ENCODE measurements around the gene MAD2L2. TPM values are rescaled to one million over a fixed set of nuclear protein-coding genes. Genes with fewer than 3 reads are reported as not detected.
A peak's percentile ranks its signal among the peaks of the same experiment; 100 is the strongest.

Gene MAD2L2
- total and polyA plus RNA-seq, 2 donors (not counting 1 experiment from before 2014, with no cell fraction given): 35.0 to 48.9 TPM

DNA sequence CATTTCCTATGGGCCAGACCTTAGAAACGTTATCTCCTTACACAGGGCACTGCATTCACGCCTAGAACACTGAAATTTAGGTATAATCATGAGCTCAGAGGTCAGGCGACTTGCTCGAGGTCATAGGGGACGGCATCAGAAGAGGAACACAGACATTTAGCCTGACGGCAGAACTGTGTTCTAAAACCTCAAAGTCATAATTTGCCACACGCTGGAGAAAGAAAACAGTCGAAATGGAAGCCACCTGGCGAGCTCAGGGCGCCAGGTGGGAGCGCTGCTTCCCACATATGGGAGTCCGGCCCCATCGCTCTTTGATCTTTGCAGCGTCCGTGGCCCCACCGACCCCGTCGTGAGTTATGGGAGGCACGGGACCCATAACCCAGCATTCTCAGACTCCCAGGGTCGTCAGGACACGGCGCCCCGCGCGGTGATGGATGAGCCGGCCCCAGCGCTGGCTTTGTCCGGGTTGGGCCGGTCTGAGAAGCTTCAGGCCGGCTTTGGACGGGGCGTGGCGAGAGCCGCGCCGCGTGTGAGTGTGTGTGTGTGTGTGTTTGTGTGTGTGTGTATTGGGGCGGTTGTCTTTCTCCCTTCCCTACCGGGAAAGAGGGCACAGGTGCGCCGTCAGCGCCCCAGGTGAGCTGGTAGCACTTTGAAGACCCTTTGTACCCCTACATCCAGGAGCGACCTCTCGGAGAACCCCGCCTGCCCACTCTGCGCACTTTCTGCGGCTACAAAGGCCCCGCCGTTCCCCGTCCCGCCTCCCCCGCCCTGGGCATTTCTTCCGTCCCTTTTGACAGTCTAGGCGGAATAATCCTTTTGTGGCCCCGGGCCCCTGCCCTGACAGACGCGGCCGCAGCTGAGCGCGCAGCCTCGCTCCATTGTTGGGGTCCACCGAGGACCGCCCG, 9.7 kb upstream of the MAD2L2 start:
- Histone ChIP-seq H3K4me3 (replicated peaks in 1 of 4; ENCODE audit: control extremely low read depth in 1 of 4, insufficient read depth in 1 of 4, low read depth in 3 of 4, low read length in 4 of 4) (peak overlapping the region in 1 of 4 experiments; percentile 44), H4K20me1 (ENCODE audit: control insufficient read depth, extremely low read depth, insufficient read depth, low read length) (no peaks in the 10 kb centered on the region), H3K9me3 (ENCODE audit: control insufficient read depth, insufficient read depth, low read depth, low read length) (no peaks in the 10 kb centered on the region), H3K9ac (ENCODE audit: insufficient read depth, low read length) (no peak overlapping the region), H3K27me3 (ENCODE audit: control insufficient read depth, insufficient read depth, low read length) (peaks cover 43% of the 10 kb centered on the region), H2AFZ (ENCODE audit: low read length) (no peak overlapping the region), H3K79me2 (ENCODE audit: control insufficient read depth, insufficient read depth, low read length) (no peaks in the 10 kb centered on the region), H3K4me2 (ENCODE audit: extremely low read depth, insufficient read depth, low read length) (peak overlapping the region; percentile 25), H3K4me1 (ENCODE audit: control insufficient read depth, extremely low read depth, insufficient read depth, low read length) (peaks cover 8% of the 10 kb centered on the region), H3K27ac (ENCODE audit: insufficient read depth, low read length) (no peak overlapping the region), H3K36me3 (ENCODE audit: control insufficient read depth, insufficient read depth, low read length) (no peaks in the 10 kb centered on the region)
- no peak for DNase-seq (ENCODE audit: low read depth in 2 of 2)
- peak; percentile 94 for TF ChIP-seq EZH2 (IDR thresholded peaks at IDR 0.05; ENCODE audit: low read length, missing control alignments)
- TF ChIP-seq, protein P1, sequence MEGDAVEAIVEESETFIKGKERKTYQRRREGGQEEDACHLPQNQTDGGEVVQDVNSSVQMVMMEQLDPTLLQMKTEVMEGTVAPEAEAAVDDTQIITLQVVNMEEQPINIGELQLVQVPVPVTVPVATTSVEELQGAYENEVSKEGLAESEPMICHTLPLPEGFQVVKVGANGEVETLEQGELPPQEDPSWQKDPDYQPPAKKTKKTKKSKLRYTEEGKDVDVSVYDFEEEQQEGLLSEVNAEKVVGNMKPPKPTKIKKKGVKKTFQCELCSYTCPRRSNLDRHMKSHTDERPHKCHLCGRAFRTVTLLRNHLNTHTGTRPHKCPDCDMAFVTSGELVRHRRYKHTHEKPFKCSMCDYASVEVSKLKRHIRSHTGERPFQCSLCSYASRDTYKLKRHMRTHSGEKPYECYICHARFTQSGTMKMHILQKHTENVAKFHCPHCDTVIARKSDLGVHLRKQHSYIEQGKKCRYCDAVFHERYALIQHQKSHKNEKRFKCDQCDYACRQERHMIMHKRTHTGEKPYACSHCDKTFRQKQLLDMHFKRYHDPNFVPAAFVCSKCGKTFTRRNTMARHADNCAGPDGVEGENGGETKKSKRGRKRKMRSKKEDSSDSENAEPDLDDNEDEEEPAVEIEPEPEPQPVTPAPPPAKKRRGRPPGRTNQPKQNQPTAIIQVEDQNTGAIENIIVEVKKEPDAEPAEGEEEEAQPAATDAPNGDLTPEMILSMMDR (conservative IDR thresholded peaks at IDR 0.05 in 1 of 2, IDR thresholded peaks at IDR 0.05 in 1 of 2; ENCODE audit: low read depth in 1 of 2, low read length in 2 of 2): no peak

DNA sequence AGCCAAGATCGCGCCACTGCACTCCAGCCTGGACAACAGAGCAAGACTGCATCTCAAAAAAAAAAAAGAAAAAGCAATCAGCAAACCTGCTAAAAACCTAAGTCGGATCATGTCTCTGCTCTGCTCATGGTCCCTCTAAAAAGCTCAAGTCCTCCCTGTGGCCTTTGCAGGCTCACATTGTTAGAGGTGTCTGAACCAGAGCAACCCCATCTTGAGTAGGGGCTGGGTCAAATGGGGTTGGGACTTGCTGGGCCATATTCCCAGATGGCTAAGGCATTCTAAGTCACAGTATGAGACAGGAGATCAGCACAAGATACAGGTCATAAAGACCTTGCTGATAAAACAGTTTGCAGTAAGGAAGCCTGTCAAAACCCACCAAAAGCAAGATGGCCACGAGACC, 7.6 kb upstream of the MAD2L2 start:
- Histone ChIP-seq H3K79me2 (ENCODE audit: control insufficient read depth, insufficient read depth, low read length) (no peaks in the 10 kb centered on the region), H3K27me3 (ENCODE audit: control insufficient read depth, insufficient read depth, low read length) (peaks cover 34% of the 10 kb centered on the region), H3K9me3 (ENCODE audit: control insufficient read depth, insufficient read depth, low read depth, low read length) (no peaks in the 10 kb centered on the region), H3K36me3 (ENCODE audit: control insufficient read depth, insufficient read depth, low read length) (no peaks in the 10 kb centered on the region), H3K4me3 (replicated peaks in 1 of 4; ENCODE audit: control extremely low read depth in 1 of 4, insufficient read depth in 1 of 4, low read depth in 3 of 4, low read length in 4 of 4) (no peak overlapping the region), H4K20me1 (ENCODE audit: control insufficient read depth, extremely low read depth, insufficient read depth, low read length) (no peaks in the 10 kb centered on the region), H3K4me2 (ENCODE audit: extremely low read depth, insufficient read depth, low read length) (no peak overlapping the region), H3K9ac (ENCODE audit: insufficient read depth, low read length) (no peak overlapping the region), H3K27ac (ENCODE audit: insufficient read depth, low read length) (no peak overlapping the region), H2AFZ (ENCODE audit: low read length) (no peak overlapping the region), H3K4me1 (ENCODE audit: control insufficient read depth, extremely low read depth, insufficient read depth, low read length) (peaks cover 8% of the 10 kb centered on the region)
- no peak for DNase-seq (ENCODE audit: low read depth in 2 of 2)
- TF ChIP-seq, protein P1 (conservative IDR thresholded peaks at IDR 0.05 in 1 of 2, IDR thresholded peaks at IDR 0.05 in 1 of 2; ENCODE audit: low read depth in 1 of 2, low read length in 2 of 2): no peak
- no peak for TF ChIP-seq EZH2 (IDR thresholded peaks at IDR 0.05; ENCODE audit: low read length, missing control alignments)

DNA sequence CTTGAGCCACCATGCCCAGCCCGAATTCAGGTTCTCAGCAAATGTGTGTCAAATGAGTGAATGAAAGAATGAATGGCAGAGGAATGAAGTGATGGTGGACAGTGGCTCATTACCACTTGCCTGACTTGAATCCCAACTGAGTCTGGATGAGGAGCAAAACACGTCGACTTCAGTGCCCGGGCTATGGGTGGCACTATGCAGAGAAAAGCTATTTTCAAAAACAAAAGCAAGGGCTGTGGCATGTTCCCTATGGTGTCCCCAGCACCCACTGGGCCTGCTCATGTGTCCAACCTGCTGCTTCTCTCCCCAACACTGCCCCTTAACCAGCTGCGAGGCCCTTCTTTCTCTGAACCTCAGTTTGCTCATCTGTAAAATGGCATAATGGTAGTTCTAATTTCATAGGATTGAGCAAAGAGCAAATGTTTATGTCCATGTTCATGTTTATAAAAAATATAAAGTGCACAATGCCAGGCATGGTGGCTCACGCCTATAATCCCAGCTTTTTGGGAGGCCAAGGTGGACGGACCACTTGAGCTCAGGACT, 4.3 kb upstream of the MAD2L2 start:
- Histone ChIP-seq H3K4me1 (ENCODE audit: control insufficient read depth, extremely low read depth, insufficient read depth, low read length) (peaks cover 5% of the 10 kb centered on the region), H3K9me3 (ENCODE audit: control insufficient read depth, insufficient read depth, low read depth, low read length) (no peaks in the 10 kb centered on the region), H3K36me3 (ENCODE audit: control insufficient read depth, insufficient read depth, low read length) (no peaks in the 10 kb centered on the region), H3K27me3 (ENCODE audit: control insufficient read depth, insufficient read depth, low read length) (peaks cover 18% of the 10 kb centered on the region), H4K20me1 (ENCODE audit: control insufficient read depth, extremely low read depth, insufficient read depth, low read length) (no peaks in the 10 kb centered on the region), H2AFZ (ENCODE audit: low read length) (no peak overlapping the region), H3K27ac (ENCODE audit: insufficient read depth, low read length) (no peak overlapping the region), H3K9ac (ENCODE audit: insufficient read depth, low read length) (no peak overlapping the region), H3K79me2 (ENCODE audit: control insufficient read depth, insufficient read depth, low read length) (no peaks in the 10 kb centered on the region), H3K4me2 (ENCODE audit: extremely low read depth, insufficient read depth, low read length) (no peak overlapping the region), H3K4me3 (replicated peaks in 1 of 4; ENCODE audit: control extremely low read depth in 1 of 4, insufficient read depth in 1 of 4, low read depth in 3 of 4, low read length in 4 of 4) (no peak overlapping the region)
- no peak for DNase-seq (ENCODE audit: low read depth in 2 of 2)
- TF ChIP-seq, protein P1 (conservative IDR thresholded peaks at IDR 0.05 in 1 of 2, IDR thresholded peaks at IDR 0.05 in 1 of 2; ENCODE audit: low read depth in 1 of 2, low read length in 2 of 2): no peak
- no peak for TF ChIP-seq EZH2 (IDR thresholded peaks at IDR 0.05; ENCODE audit: low read length, missing control alignments)

Data from fibroblast of lung (primary cell).